Measurements from ENCODE around the gene ZBTB34.

The ZBTB34 gene

GRCh38 chr9:126842977-126843799, 17.3 kb upstream of the ZBTB34 start:
- DNase-seq: no peak

DNA sequence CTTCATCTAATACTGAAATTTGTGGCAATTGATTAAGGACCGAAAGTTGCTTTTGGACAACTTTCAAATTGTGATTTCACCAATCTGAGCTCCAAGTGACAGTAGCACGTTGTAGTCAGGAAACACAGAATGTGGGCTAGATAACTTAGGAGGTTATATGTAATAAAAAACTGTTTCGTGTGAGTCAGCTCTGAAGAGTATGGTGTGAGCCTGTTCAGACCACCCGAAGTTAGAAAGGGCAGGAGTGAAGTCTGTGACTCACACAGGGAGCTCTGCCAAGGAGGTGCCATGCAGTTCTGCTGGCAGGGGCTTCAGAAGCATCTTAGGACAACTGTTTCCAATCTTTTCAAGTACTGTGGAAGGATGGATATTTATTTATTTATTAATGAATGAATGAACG, 16.4 kb upstream of the ZBTB34 start:
- DNase-seq: no peak

DNA sequence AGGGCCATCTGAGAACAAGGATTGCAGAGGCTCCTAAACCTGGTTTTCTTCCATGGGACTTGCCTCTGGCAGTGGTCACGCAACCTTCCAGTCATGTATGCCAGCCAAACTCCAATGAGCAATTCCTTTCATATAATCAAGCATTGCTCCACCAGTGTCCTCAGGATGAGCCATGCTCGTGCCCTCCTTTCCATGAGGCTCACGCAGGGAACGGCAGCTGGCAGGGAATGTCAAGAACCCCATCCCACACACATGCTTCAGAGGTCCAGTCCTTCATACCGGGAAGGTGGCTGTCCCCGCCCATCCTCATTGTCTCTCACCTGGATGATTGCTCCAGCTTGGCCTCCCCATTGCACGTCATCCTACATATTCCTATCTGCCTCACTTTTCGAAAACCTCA, 13.4 kb upstream of the ZBTB34 start:
- DNase-seq: no peak

GRCh38 chr9:126849591-126850225, 10.7 kb upstream of the ZBTB34 start:
- no peak for DNase-seq

DNA sequence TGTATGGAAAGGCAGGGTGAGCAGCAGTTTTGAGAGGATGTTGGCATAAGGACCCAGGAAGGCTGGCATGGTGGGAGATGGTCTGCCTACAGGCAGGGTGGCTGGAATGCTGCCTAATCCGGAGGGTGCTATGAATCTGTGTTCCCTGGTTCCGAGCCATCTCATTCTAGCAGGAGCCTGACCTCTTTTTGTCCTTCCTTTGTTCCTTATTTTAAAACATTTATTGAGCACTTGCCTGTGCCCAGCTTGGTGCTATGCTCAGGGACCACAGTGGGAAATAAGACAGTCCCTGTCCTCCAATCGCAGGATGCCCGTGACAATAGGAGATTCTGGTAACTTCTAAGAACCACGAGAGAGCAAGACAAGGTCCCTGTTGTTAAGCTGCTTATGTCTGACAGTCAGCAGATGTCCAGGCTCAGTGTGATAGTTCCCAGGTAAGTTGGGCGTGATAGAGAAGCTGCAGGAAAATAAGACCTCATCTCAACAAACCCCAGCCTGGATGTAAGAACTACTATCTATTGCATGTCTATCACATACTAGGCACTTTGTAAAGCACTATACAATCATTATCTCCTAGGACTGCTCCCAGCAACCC, 9.1 kb upstream of the ZBTB34 start:
- no peak for DNase-seq

DNA sequence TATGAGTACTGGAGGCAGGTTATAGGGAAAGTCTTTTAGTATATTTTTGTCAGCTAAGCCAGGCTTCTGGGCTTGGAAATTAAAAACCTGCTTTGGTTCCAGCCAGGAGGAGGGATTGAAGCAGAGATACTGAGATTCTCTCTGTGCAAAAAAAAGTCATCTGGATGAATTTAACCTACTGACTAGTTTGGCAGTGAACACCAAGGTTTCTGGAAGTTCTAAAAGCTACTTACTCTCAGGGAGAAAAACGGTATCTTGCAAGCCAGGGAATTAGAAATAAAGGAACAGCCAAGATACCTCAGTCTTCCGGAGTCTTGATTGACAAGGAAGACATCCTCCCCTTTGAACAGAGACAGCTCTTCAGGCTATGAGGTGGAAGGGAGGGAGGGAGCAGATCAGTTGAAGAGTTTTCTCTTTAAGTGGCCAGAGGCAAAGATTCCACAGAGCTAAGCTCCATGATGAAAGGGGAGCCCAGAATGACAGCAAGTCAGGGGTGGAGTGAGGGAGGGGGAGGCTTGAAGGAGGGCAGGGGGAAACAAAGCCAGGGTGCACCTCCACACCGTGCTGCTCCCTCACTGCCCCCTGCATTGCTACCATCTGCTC, 8.3 kb upstream of the ZBTB34 start:
- DNase-seq: no peak

- no peak for DNase-seq
Observed at GRCh38 chr9:126853667-126854066, 6.8 kb upstream of the ZBTB34 start.

DNA sequence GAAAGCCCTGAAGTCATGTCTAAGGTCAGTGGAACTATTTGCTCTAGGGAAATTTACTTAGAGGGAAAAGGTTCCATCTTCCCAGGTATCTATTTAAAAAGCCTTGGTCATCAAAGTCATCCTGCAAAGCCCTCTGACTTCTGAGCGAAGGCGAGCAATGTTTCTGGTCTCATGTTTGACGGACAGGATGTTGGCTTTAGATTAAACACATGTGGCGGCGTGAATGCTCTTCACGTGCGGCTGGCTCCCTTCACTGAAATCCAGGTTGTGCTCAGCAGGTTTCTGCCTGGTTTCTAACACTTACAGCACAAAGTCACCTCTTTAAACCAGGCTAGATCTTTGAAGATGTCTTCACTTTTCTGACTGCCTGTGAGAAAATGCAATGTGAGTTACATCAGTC, 5.7 kb upstream of the ZBTB34 start:
- DNase-seq: no peak

- DNase-seq: no peak
Observed at GRCh38 chr9:126856326-126856877, 4.0 kb upstream of the ZBTB34 start.

DNA sequence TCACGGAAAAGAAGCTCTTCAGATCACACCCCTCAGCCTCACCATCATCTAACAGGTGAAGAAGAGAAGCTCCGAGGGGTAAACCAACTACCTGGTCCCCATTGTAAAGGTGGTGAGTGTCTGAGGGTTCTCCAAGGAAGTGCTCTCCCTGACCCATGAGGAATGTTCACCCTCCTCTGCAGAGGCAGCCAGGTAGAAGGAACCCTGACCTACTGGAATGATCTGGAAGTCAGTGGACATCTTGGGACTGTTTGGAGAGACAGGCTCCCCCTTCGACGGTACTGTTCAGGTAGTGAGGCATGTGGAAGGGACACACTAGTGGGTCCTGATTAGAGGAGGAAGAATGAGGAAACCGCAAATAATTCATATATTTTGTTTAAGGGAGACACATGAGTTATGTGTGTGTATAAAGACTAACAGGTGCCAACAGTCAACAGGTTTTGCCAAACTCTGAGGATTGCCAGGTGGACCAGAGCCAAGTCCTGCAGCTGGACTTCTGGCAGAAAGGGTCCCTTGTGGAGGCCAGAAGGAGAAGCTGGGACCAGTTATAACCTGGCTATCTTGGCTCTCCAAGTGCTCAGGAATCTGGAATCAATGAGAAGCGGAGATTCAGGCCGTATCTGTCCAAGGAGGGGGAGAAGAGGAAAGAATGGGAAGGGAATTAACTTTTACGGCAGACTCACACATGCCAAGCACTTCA, 3.0 kb upstream of the ZBTB34 start:
- DNase-seq: no peak

GRCh38 chr9:126859111-126859510, 1.3 kb upstream of the ZBTB34 start:
- DNase-seq: no peak

- DNase-seq: no peak
Observed at GRCh38 chr9:126860757-126861466, 473 bp downstream of the ZBTB34 start.

- DNase-seq: no peak
Observed at GRCh38 chr9:126861707-126862103, 1.3 kb downstream of the ZBTB34 start.

DNA sequence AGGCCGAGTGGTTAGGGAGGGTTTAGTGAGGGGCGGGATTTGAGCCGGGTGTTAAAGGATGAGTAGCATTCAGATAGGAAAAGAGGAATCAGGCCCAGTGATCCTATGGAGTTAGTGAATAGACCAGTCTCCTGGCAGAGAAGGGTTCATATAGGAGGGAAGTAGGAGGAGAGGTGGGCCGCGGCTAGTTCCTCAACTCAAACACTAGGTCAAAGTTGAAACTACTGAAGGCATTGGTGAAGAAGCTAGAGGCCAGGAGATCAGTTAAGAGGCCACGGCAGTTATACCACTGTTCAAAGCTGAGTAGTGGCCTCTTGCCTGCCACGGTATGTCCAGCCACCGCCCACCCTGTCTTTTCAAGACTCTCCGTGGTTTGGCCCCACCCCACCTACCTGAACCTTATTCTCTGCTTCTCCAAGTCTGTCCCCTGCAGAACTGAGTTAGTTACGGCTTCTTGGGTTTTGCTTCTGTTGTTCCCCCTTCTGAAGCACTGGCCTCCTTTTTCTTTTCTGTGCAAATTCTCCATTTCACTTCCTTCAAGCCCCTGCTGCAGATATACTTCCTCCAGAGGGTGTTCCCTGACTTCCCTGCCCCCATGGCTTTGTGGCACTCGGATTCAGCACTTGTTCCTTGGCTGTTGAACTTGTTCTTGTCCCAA, 1.8 kb downstream of the ZBTB34 start:
- DNase-seq: no peak

DNA sequence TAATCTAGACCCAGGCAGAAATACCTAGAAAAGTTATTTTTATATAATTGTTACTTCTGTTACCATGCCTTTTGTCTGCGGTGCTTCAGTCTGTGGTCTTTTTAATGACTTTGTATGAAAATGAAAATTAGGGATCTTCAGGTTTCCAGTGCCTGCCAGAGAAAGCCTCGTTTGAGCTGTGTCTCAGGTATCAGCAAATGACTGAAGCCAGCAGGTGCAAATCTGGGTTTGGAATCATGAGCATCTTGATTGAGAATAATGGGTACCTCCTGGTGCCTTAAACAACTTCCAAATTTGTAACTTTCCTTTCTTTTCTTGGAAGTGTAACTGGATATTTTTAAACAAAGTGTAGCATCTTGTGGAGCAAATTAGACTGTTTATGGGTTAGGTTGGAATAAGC, 4.3 kb downstream of the ZBTB34 start:
- DNase-seq: no peak

DNA sequence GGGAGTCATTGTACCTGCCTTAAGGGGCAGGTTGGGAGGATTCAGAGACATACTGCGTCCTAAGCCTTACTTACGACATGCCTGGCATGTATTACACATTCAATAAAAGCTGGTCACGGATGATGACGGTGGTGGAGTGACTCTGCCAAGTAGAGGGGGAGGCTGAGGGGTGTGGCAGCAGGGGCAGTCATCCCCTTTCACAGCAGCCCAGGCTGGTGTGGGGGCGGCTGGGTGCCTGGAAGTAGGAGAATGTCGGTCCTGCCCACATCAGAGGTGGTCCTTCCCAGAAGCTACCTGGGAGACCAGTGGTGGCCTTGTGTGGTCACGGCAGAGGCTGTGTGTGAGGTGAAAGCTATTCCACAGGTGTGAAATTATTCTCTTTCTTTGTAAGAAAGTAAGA, 8.9 kb downstream of the ZBTB34 start:
- DNase-seq: no peak

GRCh38 chr9:126872516-126872915, 12.1 kb downstream of the ZBTB34 start:
- DNase-seq: no peak

DNA sequence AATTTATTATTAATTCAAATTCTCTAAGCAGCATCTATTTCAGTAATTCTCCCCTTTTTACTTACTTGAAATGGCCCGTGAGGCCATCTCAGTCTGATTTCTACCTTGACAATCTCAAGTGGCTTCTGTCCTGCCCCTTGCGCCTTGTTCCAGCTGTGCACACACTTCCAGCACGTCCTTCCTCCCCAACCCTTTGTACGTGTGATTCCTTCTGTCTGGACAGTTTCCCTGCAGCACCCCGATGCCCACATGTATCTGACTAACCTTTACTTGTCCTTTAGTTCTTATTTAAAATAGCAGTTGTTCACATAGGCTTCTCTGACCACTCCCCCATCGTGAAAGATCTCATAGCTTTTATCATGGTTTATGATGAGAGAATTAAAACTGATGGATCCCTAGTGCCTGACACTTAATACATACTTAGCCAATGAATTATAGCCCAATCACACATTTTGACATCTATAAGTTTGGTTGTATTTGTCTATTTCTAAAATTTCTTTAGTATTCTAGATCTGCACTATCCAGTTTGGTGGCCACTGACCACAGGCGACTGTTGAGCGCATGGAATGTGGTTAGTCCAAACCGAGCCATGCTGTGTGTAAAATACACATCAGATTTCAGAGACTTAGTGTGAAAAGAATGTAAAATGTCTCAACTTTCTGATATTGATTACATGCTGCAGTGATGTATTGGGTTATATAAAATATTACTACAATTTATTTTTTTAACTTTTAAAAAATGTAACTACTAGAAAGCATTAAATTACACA, 14.3 kb downstream of the ZBTB34 start:
- no peak for DNase-seq

- no peak for DNase-seq
Observed at GRCh38 chr9:126875756-126876510, 15.5 kb downstream of the ZBTB34 start.

GRCh38 chr9:126876531-126876930, 16.1 kb downstream of the ZBTB34 start:
- DNase-seq: no peak

Measured in NCI-H1436 (cell line).